IMR-90 (cell line): ENCODE results near the gene AMOTL2. TPM values are rescaled to one million over a fixed set of nuclear protein-coding genes. Genes with fewer than 3 reads are reported as not detected.

Experiments used
- ATAC-seq: fragments of 200-7000 bp; cut with Tn5 transposase; 2 replicates; pipeline ENCODE4 v1.9.1; 2020; ENCODE audit warnings: low read depth, mild to moderate bottlenecking, moderate library complexity
- BruUV-seq: library from RNA; stranded (reverse); fragments of 400-500 nt; replicated peaks from 2 replicates; lab custom pipeline; 2021; lab: Mats Ljungman, UMichigan
- CTCF ChIA-PET: fragments of 300-600 bp; formaldehyde crosslinking; extraction: SDS; loops from one replicate; lab custom pipeline; 2021; ENCODE audit warnings: antibody characterized with exemption; lab: Yijun Ruan, JAX
- POLR2A ChIA-PET: fragments of 300-600 bp; sonication (Branson Sonifier 250); formaldehyde crosslinking; loops from one replicate; lab custom pipeline; 2022; ENCODE audit warnings: antibody characterized with exemption; ENCODE audit not compliant: unreplicated experiment; lab: Charles Lee
- DNase-seq: peaks from one replicate; pipeline ENCODE4 v3.0.0; 2013
- H2AFZ ChIP-seq: replicated peaks from 2 replicates; pipeline ENCODE3; 2013; ENCODE audit warnings: low read length, mild to moderate bottlenecking; ENCODE audit not compliant: poor library complexity
- H2AK5ac ChIP-seq: 2 replicates; pipeline ENCODE4 v1.6.1; 2013; ENCODE audit warnings: low read depth, low read length, inconsistent platforms
- H2AK9ac ChIP-seq: replicated peaks from 2 replicates; pipeline ENCODE3; 2013; ENCODE audit warnings: mild to moderate bottlenecking, low read depth, low read length, moderate library complexity; ENCODE audit not compliant: poor library complexity
- H2BK120ac ChIP-seq: 2 replicates; pipeline ENCODE4 v1.6.1; 2013; ENCODE audit warnings: low read depth, low read length, inconsistent platforms
- H2BK15ac ChIP-seq: 3 replicates; pipeline ENCODE4 v1.6.1; 2013; ENCODE audit warnings: low read depth, low read length, inconsistent platforms
- H2BK20ac ChIP-seq: 2 replicates; pipeline ENCODE4 v1.6.1; 2013; ENCODE audit warnings: low read depth, mild to moderate bottlenecking, inconsistent platforms, low read length, moderate library complexity
- H2BK5ac ChIP-seq: 2 replicates; pipeline ENCODE4 v1.6.1; 2013; ENCODE audit warnings: mild to moderate bottlenecking, low read depth, low read length, inconsistent platforms; ENCODE audit not compliant: poor library complexity, severe bottlenecking
- H3K14ac ChIP-seq: replicated peaks from 2 replicates; pipeline ENCODE4 v1.6.1; 2013; ENCODE audit warnings: low read depth, low read length, inconsistent platforms
- H3K18ac ChIP-seq: 2 replicates; pipeline ENCODE4 v1.6.1; 2013; ENCODE audit warnings: low read depth, low read length, control low read depth
- H3K23ac ChIP-seq: 2 replicates; pipeline ENCODE4 v1.6.1; 2013; ENCODE audit warnings: low read depth, low read length, inconsistent platforms
- H3K27ac ChIP-seq: 2 replicates; pipeline ENCODE4 v1.5.1; 2013; ENCODE audit warnings: mild to moderate bottlenecking, control low read depth, low read length; ENCODE audit not compliant: insufficient read depth
- H3K27me3 ChIP-seq: 2 replicates; pipeline ENCODE4 v1.6.1; 2013; ENCODE audit warnings: low read length; ENCODE audit not compliant: control insufficient read depth, insufficient read depth
- H3K36me3 ChIP-seq: 2 replicates; pipeline ENCODE4 v1.6.1; 2013; ENCODE audit warnings: low read length, mixed read lengths; ENCODE audit not compliant: control insufficient read depth, insufficient read depth
- H3K4ac ChIP-seq: 2 replicates; pipeline ENCODE4 v1.6.1; 2013; ENCODE audit warnings: low read depth, low read length, inconsistent platforms
- H3K4me1 ChIP-seq: 2 replicates; pipeline ENCODE4 v1.6.1; 2013; ENCODE audit warnings: low read length, mixed read lengths; ENCODE audit not compliant: control insufficient read depth, insufficient read depth
- H3K4me2 ChIP-seq: 2 replicates; pipeline ENCODE4 v1.6.1; 2013; ENCODE audit warnings: low read depth, mild to moderate bottlenecking, control low read depth, low read length, moderate library complexity
- H3K4me3 ChIP-seq: 2 replicates; pipeline ENCODE4 v1.5.1; 2013; ENCODE audit warnings: low read depth, mild to moderate bottlenecking, control low read depth, low read length, moderate library complexity; ENCODE audit not compliant: insufficient read depth
- H3K56ac ChIP-seq: 2 replicates; pipeline ENCODE4 v1.6.1; 2013; ENCODE audit warnings: low read length, inconsistent platforms; ENCODE audit not compliant: insufficient read depth; ENCODE audit errors: extremely low read depth
- H3K79me1 ChIP-seq, 2 experiments: 2 replicates each; pipeline ENCODE4 v1.6.1; 2013; ENCODE audit warnings: low read length in 2 of 2, inconsistent platforms in 1 of 2, low read depth in 1 of 2
- H3K9ac ChIP-seq: 2 replicates; pipeline ENCODE4 v1.6.1; 2013; ENCODE audit warnings: low read depth, low read length, control low read depth
- H3K9me1 ChIP-seq: 2 replicates; pipeline ENCODE4 v1.6.1; 2013; ENCODE audit warnings: low read length, inconsistent platforms; ENCODE audit not compliant: insufficient read depth
- H3K9me3 ChIP-seq: 2 replicates; pipeline ENCODE4 v1.6.1; 2013; ENCODE audit warnings: low read length; ENCODE audit not compliant: control insufficient read depth, insufficient read depth
- H4K20me1 ChIP-seq: 2 replicates; pipeline ENCODE4 v1.6.1; 2013; ENCODE audit warnings: low read length, inconsistent platforms; ENCODE audit not compliant: insufficient read depth
- H4K5ac ChIP-seq: 2 replicates; pipeline ENCODE4 v1.6.1; 2013; ENCODE audit warnings: mild to moderate bottlenecking, low read depth, low read length, control low read depth
- H4K8ac ChIP-seq, 2 experiments: 2 replicates each; pipeline ENCODE4 v1.6.1; 2013; ENCODE audit warnings: low read depth in 2 of 2, low read length in 2 of 2, control low read depth in 1 of 2, inconsistent platforms in 1 of 2
- H4K91ac ChIP-seq: 2 replicates; pipeline ENCODE4 v1.6.1; 2013; ENCODE audit warnings: low read depth, low read length, inconsistent platforms; ENCODE audit not compliant: insufficient read depth
- NFE2L2 ChIP-seq: fragments of 150-350 bp; IDR thresholded peaks from 2 replicates; pipeline ENCODE4 v1.6.1; 2016; ENCODE audit warnings: low read depth, mild to moderate bottlenecking, low read length
- POLR2A ChIP-seq: IDR thresholded peaks from 2 replicates; pipeline ENCODE4 v1.6.1; 2012; ENCODE audit warnings: mild to moderate bottlenecking, low read depth, low read length
- RFX5 ChIP-seq: IDR thresholded peaks from 2 replicates; pipeline ENCODE4 v1.8.0; 2012; ENCODE audit warnings: low read depth, mild to moderate bottlenecking, low read length, moderate library complexity
- WGBS, 2 experiments: methylation state at CpG; one replicate each; pipeline versions ENCODE4 v1.1.5 to v1.1.7; 2013; ENCODE audit warnings: missing lambda C conversion rate in 2 of 2; ENCODE audit not compliant: insufficient read length in 1 of 2; ENCODE audit errors: extremely low coverage in 2 of 2; 5-methylcytosine and 5-hydroxymethylcytosine counted together
- dilution Hi-C: fragments of 300-500 bp; cut with HindIII; formaldehyde crosslinking; loops from one replicate; pipeline ENCODE4 v1.14.3; 2018; ENCODE audit warnings: low sequenced_read_pairs; ENCODE audit not compliant: unreplicated experiment
- in situ Hi-C: fragments of 300-500 bp; cut with MboI; formaldehyde crosslinking; loops from 3 replicates; pipeline ENCODE4 v1.14.3; 2019; ENCODE audit warnings: low sequenced_read_pairs, inconsistent platforms, mixed read lengths
- intact Hi-C: fragments of 100-400 bp; cut with micrococcal nuclease; formaldehyde crosslinking; loops from 2 replicates; pipeline ENCODE4 v1.10.0; 2022
- polyA plus RNA-seq, 3 experiments: library from polyadenylated mRNA; depleted of rRNA; stranded (reverse); fragments of >200 nt; gene quantifications; 2 replicates each; pipeline ENCODE4 v1.2.3, GENCODE V29; 2012; ENCODE audit warnings: low replicate concordance in 1 of 3
- total RNA-seq: library from RNA; depleted of rRNA; stranded (reverse); fragments of >200 nt; gene quantifications from 2 replicates; pipeline ENCODE4 v1.2.3, GENCODE V29; 2012

AMOTL2 gene
- total and polyA plus RNA-seq, 2 of the 4 experiments (the other 2 are of a cell fraction) = 162 to 176 TPM

DNA sequence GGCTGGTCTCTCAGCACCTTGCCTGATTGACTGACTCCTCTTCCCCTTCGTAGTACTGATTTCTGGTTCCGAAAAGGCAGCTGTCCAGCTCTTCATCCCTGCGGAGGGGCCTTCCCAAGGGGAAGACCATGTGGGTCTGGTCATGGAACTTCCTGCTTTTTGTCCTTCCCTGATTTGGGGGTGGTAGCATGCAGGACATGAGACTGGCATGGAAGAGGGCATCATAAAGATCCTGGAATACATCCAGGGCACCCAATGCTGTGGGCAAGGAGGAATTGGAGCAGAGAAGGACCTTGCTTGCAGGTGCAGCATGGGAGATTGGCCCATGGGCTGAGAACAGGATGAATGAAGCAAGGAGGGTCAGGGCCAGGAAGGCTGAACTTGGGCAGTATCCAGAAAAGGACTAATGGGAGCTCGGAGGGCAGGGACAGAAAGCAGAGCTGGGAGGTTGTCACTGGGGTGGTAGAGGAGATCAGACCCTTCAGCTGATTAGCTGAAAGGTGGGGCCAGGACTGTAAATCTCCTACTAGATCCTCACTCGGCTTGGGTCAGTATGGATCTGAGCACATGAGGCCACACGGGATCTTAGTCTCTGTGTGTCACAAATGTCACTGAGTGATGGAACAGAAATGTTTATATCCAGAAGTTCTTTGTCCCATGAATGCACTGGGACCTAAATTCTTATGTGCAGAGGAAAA lies 59.5 kb downstream of the AMOTL2 start:
- BruUV-seq = no TSS peak
- in situ Hi-C loops = loop anchor here (5.0 kb wide), 1 partner anchor 38 kb away; no protein-coding TSS in a partner anchor

More for the DNA sequence above, 59.5 kb downstream of the AMOTL2 start:
- H2AK5ac ChIP-seq = peak overlapping the region; percentile 100
- dilution Hi-C loops = no loop called here
- H2BK15ac ChIP-seq = peak overlapping the region; percentile 99
- H3K4me1 ChIP-seq = peaks cover 46% of the 10 kb centered on the region
- peak overlapping the region; percentile 98 for H3K27ac ChIP-seq
- H3K56ac ChIP-seq = peak overlapping the region; percentile 98; the same call in 1 of the 2 replicates
- H3K27me3 ChIP-seq = no peaks in the 10 kb centered on the region
- intact Hi-C loops = loop anchor here (1.0 kb wide), 1 partner anchor 12 kb away; no protein-coding TSS in a partner anchor
- H3K14ac ChIP-seq = peak overlapping the region; percentile 99
- peak overlapping the region; percentile 92 for H3K18ac ChIP-seq
- no peak overlapping the region for H3K4me3 ChIP-seq
- DNase-seq = no peak
- ATAC-seq = no peak
- H3K4me2 ChIP-seq = no peak overlapping the region
- peak overlapping the region; percentile 93 for H2BK20ac ChIP-seq
- H4K5ac ChIP-seq = peak overlapping the region; percentile 94
- H3K79me1 ChIP-seq = peaks cover 14 to 52% of the 10 kb centered on the region in 2 experiments; a peak in 3 of 4 replicates
- peak overlapping the region; percentile 99 for H4K91ac ChIP-seq
- no peaks in the 10 kb centered on the region for H4K20me1 ChIP-seq
- H3K9ac ChIP-seq = peak overlapping the region; percentile 97; the same call in 1 of the 2 replicates
- peak overlapping the region; percentile 76 for H2AFZ ChIP-seq
- no peak for TF ChIP-seq RFX5
- no peak for TF ChIP-seq POLR2A
- TF ChIP-seq NFE2L2 = no peak
- peak overlapping the region; percentile 97 to 99 for H4K8ac ChIP-seq
- 60% methylated on average over 1 of the region's 6 CpGs; no CpG with 5 or more reads in 1 of the 2 experiments for WGBS, 2 experiments
- POLR2A ChIA-PET = interaction anchor here (1.0 to 1.3 kb wide), 4 partner anchors 23 to 162 kb away, joined by 3 to 4 read pairs (median 3); no protein-coding TSS in a partner anchor
- H3K9me3 ChIP-seq = no peaks in the 10 kb centered on the region
- H2BK5ac ChIP-seq = peak overlapping the region; percentile 99
- H3K4ac ChIP-seq = peak overlapping the region; percentile 100
- peak overlapping the region; percentile 93 for H2AK9ac ChIP-seq
- peaks cover 41% of the 10 kb centered on the region for H3K9me1 ChIP-seq
- no peaks in the 10 kb centered on the region for H3K36me3 ChIP-seq
- H2BK120ac ChIP-seq = peak overlapping the region; percentile 98
- CTCF ChIA-PET = interaction anchor here (1.1 kb wide), 1 partner anchor 159 kb away, joined by 3 read pairs; no protein-coding TSS in a partner anchor
- peak overlapping the region; percentile 99 for H3K23ac ChIP-seq
